Measurements from ENCODE around the gene LPGAT1. TPM values are rescaled to one million over a fixed set of nuclear protein-coding genes. Genes with fewer than 3 reads are reported as not detected.
A peak's percentile ranks its signal among the peaks of the same experiment; 100 is the strongest.
"Not testable (repeated sequence)": the region's sequence is repeated elsewhere in the genome, so short reads cannot be mapped to it uniquely, and the experiment has no call there.

Gene LPGAT1
- 17.1 TPM for total RNA-seq

- peak; percentile 95 for ATAC-seq
Measured at GRCh38 chr1:211830328-211831142, at the start of gene LPGAT1. Gene LPGAT1, minus strand, starts transcription at chr1:211830763. Its CDS starts 1,467 bp downstream, at chr1:211829296.

GRCh38 chr1:211879475-211879874, 48.9 kb upstream of the LPGAT1 start:
- no peak for ATAC-seq

GRCh38 chr1:211876851-211877590, 46.5 kb upstream of the LPGAT1 start:
- no peak for ATAC-seq

- ATAC-seq: no peak
Measured at GRCh38 chr1:211875541-211875940, 45.0 kb upstream of the LPGAT1 start.

GRCh38 chr1:211874521-211875347, 44.2 kb upstream of the LPGAT1 start:
- no peak for ATAC-seq

GRCh38 chr1:211873731-211874130, 43.2 kb upstream of the LPGAT1 start:
- not testable (repeated sequence) for ATAC-seq

GRCh38 chr1:211870156-211870555, 39.6 kb upstream of the LPGAT1 start:
- ATAC-seq: no peak

- ATAC-seq: no peak
Measured at GRCh38 chr1:211865180-211865579, 34.6 kb upstream of the LPGAT1 start.

GRCh38 chr1:211859405-211859804, 28.8 kb upstream of the LPGAT1 start:
- ATAC-seq: no peak

GRCh38 chr1:211851174-211851573, 20.6 kb upstream of the LPGAT1 start:
- ATAC-seq: no peak

- no peak for ATAC-seq
Measured at GRCh38 chr1:211843507-211844298, 13.1 kb upstream of the LPGAT1 start.

- no peak for ATAC-seq
Measured at GRCh38 chr1:211843018-211843417, 12.5 kb upstream of the LPGAT1 start.

- ATAC-seq: no peak
Measured at GRCh38 chr1:211842518-211842917, 12.0 kb upstream of the LPGAT1 start.

GRCh38 chr1:211839106-211839505, 8.5 kb upstream of the LPGAT1 start:
- ATAC-seq: no peak

GRCh38 chr1:211833174-211833820, 2.7 kb upstream of the LPGAT1 start:
- no peak for ATAC-seq

GRCh38 chr1:211832661-211833060, 2.1 kb upstream of the LPGAT1 start:
- no peak for ATAC-seq

GRCh38 chr1:211831558-211832323, 1.2 kb upstream of the LPGAT1 start:
- no peak for ATAC-seq

- ATAC-seq: no peak
Measured at GRCh38 chr1:211830055-211830327, 572 bp downstream of the LPGAT1 start.

- no peak for ATAC-seq
Measured at GRCh38 chr1:211829343-211830054, 1.1 kb downstream of the LPGAT1 start.

- ATAC-seq: no peak
Measured at GRCh38 chr1:211828584-211829342, 1.8 kb downstream of the LPGAT1 start.
